H54 (cell line): Measurements from ENCODE around the gene PUS7.
"Not testable (repeated sequence)": the region's sequence is repeated elsewhere in the genome, so short reads cannot be mapped to it uniquely, and the experiment has no call there.

Source experiments
- DNase-seq: peaks from one replicate; pipeline ENCODE4 v3.0.0; 2011; ENCODE audit warnings: low spot score, mixed read lengths; ENCODE audit not compliant: insufficient read length
- FAIRE-seq: peaks from 3 replicates; lab custom pipeline; 2011; peaks lifted over from hg19 to GRCh38; lab: Jason Lieb, UNC
- POLR2A ChIP-seq: IDR thresholded peaks from 2 replicates; pipeline ENCODE4 v1.6.1; 2011; ENCODE audit warnings: low read depth, mild to moderate bottlenecking, low read length

PUS7 gene

GRCh38 chr7:105521717-105522463 lies at the start of gene PUS7:
Gene PUS7, minus strand, starts transcription at chr7:105522271. Its CDS starts 13,759 bp downstream, at chr7:105508512.
- peak; percentile 91 for DNase-seq
- peak; percentile 96 for TF ChIP-seq POLR2A
- no peak for FAIRE-seq

- no peak for DNase-seq
- FAIRE-seq, result no peak
- no peak for TF ChIP-seq POLR2A
These were observed 45.8 kb upstream of the PUS7 start for GRCh38 chr7:105567821-105568220.

GRCh38 chr7:105567024-105567423 lies 45.0 kb upstream of the PUS7 start:
- DNase-seq, result no peak
- TF ChIP-seq POLR2A, result no peak
- FAIRE-seq, result no peak

- FAIRE-seq, result no peak
- TF ChIP-seq POLR2A, result no peak
- no peak for DNase-seq
These were observed 43.1 kb upstream of the PUS7 start for GRCh38 chr7:105565190-105565589.

- no peak for TF ChIP-seq POLR2A
- no peak for DNase-seq
- no peak for FAIRE-seq
These were observed 37.9 kb upstream of the PUS7 start for GRCh38 chr7:105559926-105560325.

- no peak for TF ChIP-seq POLR2A
- DNase-seq, result no peak
- no peak for FAIRE-seq
These were observed 16.3 kb upstream of the PUS7 start for GRCh38 chr7:105538339-105538738.

GRCh38 chr7:105532709-105533460 lies 10.8 kb upstream of the PUS7 start:
- DNase-seq (no peak), FAIRE-seq (no peak)
- no peak for TF ChIP-seq POLR2A

- TF ChIP-seq POLR2A, result peak; percentile 99
- DNase-seq (peak; percentile 90), FAIRE-seq (peak; percentile 67)
These were observed 10.0 kb upstream of the PUS7 start, which contains the start of gene RINT1 for GRCh38 chr7:105531792-105532671. Gene RINT1, plus strand, starts transcription at chr7:105532201. Its CDS starts 115 bp downstream, at chr7:105532316.

GRCh38 chr7:105530546-105530945 lies 8.5 kb upstream of the PUS7 start:
- FAIRE-seq, result no peak

GRCh38 chr7:105530126-105530525 lies 8.1 kb upstream of the PUS7 start:
- FAIRE-seq (no peak), DNase-seq (no peak)
- TF ChIP-seq POLR2A, result no peak

More at GRCh38 chr7:105530546-105530945, 8.5 kb upstream of the PUS7 start:
- no peak for TF ChIP-seq POLR2A
- no peak for DNase-seq

GRCh38 chr7:105527737-105528136 lies 5.7 kb upstream of the PUS7 start:
- not testable (repeated sequence) for FAIRE-seq, DNase-seq

GRCh38 chr7:105524840-105525239 lies 2.8 kb upstream of the PUS7 start:
- no peak for DNase-seq
- no peak for TF ChIP-seq POLR2A
- no peak for FAIRE-seq

GRCh38 chr7:105524423-105524822 lies 2.4 kb upstream of the PUS7 start:
- DNase-seq, FAIRE-seq: not testable (repeated sequence)
